B cell (primary cell): Measurements from ENCODE around the gene FRG1. TPM values are rescaled to one million over a fixed set of nuclear protein-coding genes. Genes with fewer than 3 reads are reported as not detected.
A peak's percentile ranks its signal among the peaks of the same experiment; 100 is the strongest.
"Not testable (repeated sequence)": the region's sequence is repeated elsewhere in the genome, so short reads cannot be mapped to it uniquely, and the experiment has no call there.

Experiments
- ATAC-seq: fragments of 200-7000 bp; cut with Tn5 transposase; one replicate; pipeline ENCODE4 v1.10.0; 2021; ENCODE audit warnings: low read depth, mild to moderate bottlenecking, moderate number of reproducible peaks, moderate library complexity
- CTCF ChIA-PET: fragments of 350-600 bp; sonication (Branson Sonifier 250); formaldehyde crosslinking; loops from one replicate; lab custom pipeline; 2021; ENCODE audit warnings: antibody characterized with exemption, inconsistent platforms; lab: Charles Lee
- POLR2A ChIA-PET: fragments of 350-600 bp; sonication (Branson Sonifier 250); formaldehyde crosslinking; loops from one replicate; lab custom pipeline; 2021; ENCODE audit warnings: antibody characterized with exemption; lab: Charles Lee
- DNase-seq: peaks from one replicate; pipeline ENCODE4 v3.0.0; 2013
- H2AFZ ChIP-seq: 2 replicates; pipeline ENCODE4 v1.6.1; 2012; ENCODE audit warnings: mild to moderate bottlenecking, low read depth, low read length; ENCODE audit not compliant: insufficient read depth, poor library complexity, severe bottlenecking
- H3K27ac ChIP-seq, 2 donors: 1 replicate in 1 of 2; 2 replicates in 1 of 2; pipeline ENCODE4 v1.5.1; 2012 to 2013; ENCODE audit warnings: low read length in 2 of 2, mild to moderate bottlenecking in 2 of 2, moderate library complexity in 1 of 2
- H3K27me3 ChIP-seq, 4 experiments: fragments of 200-600 bp in 1 of 4; sonication (generic) in 1 of 4; replicated peaks in 1 of 4; 1 replicate in 2 of 4; 2 replicates in 2 of 4; pipeline versions ENCODE4 v1.6.1 to v1.7.0; 2013 to 2016; ENCODE audit warnings: low read length in 3 of 4, mild to moderate bottlenecking in 2 of 4, mixed read lengths in 1 of 4, moderate library complexity in 1 of 4; ENCODE audit not compliant: insufficient read depth in 4 of 4, control insufficient read depth in 3 of 4; ENCODE audit errors: control extremely low read depth in 1 of 4
- H3K36me3 ChIP-seq, 2 experiments: replicated peaks in 1 of 2; 1 replicate in 1 of 2; 2 replicates in 1 of 2; pipeline versions ENCODE4 v1.6.1 to v1.7.1; 2013; ENCODE audit warnings: low read length in 1 of 2; ENCODE audit not compliant: insufficient read depth in 2 of 2, control insufficient read depth in 1 of 2; ENCODE audit errors: control extremely low read depth in 1 of 2, extremely low read depth in 1 of 2
- H3K4me1 ChIP-seq, 2 donors: fragments of 200-600 bp in 1 of 2; sonication (generic) in 1 of 2; 1 replicate in 1 of 2; 2 replicates in 1 of 2; pipeline versions ENCODE4 v1.5.1 to v1.6.1; 2013 to 2017; ENCODE audit warnings: low read length in 2 of 2; ENCODE audit not compliant: control insufficient read depth in 2 of 2, insufficient read depth in 2 of 2
- H3K4me2 ChIP-seq: replicated peaks from 2 replicates; pipeline ENCODE3; 2012; ENCODE audit warnings: mild to moderate bottlenecking, low read depth, low read length; ENCODE audit not compliant: poor library complexity, severe bottlenecking
- H3K4me3 ChIP-seq, 5 experiments: fragments of 200-600 bp in 1 of 5; sonication (generic) in 1 of 5; 1 replicate in 3 of 5; 2 replicates in 2 of 5; pipeline versions ENCODE4 v1.5.1 to v1.7.0; 2011 to 2016; ENCODE audit warnings: low read length in 4 of 5, mild to moderate bottlenecking in 4 of 5, low read depth in 2 of 5, control low read depth in 1 of 5, moderate library complexity in 1 of 5; ENCODE audit not compliant: insufficient read depth in 1 of 5; ENCODE audit errors: control extremely low read depth in 1 of 5, extremely low read depth in 1 of 5
- H3K79me2 ChIP-seq: fragments of 200-600 bp; sonication (generic); one replicate; pipeline ENCODE4 v1.6.0; 2016; ENCODE audit warnings: low read length; ENCODE audit not compliant: control insufficient read depth, insufficient read depth
- H3K9ac ChIP-seq: fragments of 200-600 bp; sonication (generic); 2 replicates; pipeline ENCODE4 v1.6.1; 2017; ENCODE audit warnings: mild to moderate bottlenecking, low read length, moderate library complexity
- H3K9me3 ChIP-seq, 3 donors: one replicate each; pipeline versions ENCODE4 v1.6.1 to v1.7.1; 2013; ENCODE audit warnings: low read length in 2 of 3; ENCODE audit not compliant: control insufficient read depth in 2 of 3, insufficient read depth in 1 of 3; ENCODE audit errors: control extremely low read depth in 1 of 3
- H4K20me1 ChIP-seq: 2 replicates; pipeline ENCODE4 v1.6.0; 2012; ENCODE audit warnings: mild to moderate bottlenecking, low read length; ENCODE audit not compliant: insufficient read depth, control insufficient read depth, poor library complexity, severe bottlenecking
- H3K27ac Mint-ChIP-seq: one replicate; pipeline ENCODE4 v1.8.0; 2021; ENCODE audit warnings: mixed read lengths
- H3K27me3 Mint-ChIP-seq: one replicate; pipeline ENCODE4 v1.8.0; 2021; ENCODE audit warnings: mixed read lengths
- H3K4me1 Mint-ChIP-seq: one replicate; pipeline ENCODE4 v1.8.0; 2021; ENCODE audit warnings: mixed read lengths
- H3K4me3 Mint-ChIP-seq: one replicate; pipeline ENCODE4 v1.8.0; 2021; ENCODE audit warnings: mixed read lengths
- H3K9me3 Mint-ChIP-seq: one replicate; pipeline ENCODE4 v1.8.0; 2022; ENCODE audit warnings: mixed read lengths; ENCODE audit not compliant: insufficient read depth
- CTCF ChIP-seq: fragments of 200-600 bp; IDR thresholded peaks from one replicate; pipeline ENCODE4 v1.8.0; 2022; ENCODE audit warnings: antibody characterized with exemption, mild to moderate bottlenecking
- EZH2 ChIP-seq: IDR thresholded peaks from 2 replicates; pipeline ENCODE4 v1.6.1; 2012; ENCODE audit warnings: borderline replicate concordance, low read depth, mild to moderate bottlenecking, moderate library complexity, low read length; ENCODE audit not compliant: insufficient read depth, poor library complexity, severe bottlenecking
- WGBS: methylation state at CpG from one replicate; pipeline ENCODE4 v1.1.5; 2013; ENCODE audit warnings: missing lambda C conversion rate; ENCODE audit not compliant: insufficient coverage; 5-methylcytosine and 5-hydroxymethylcytosine counted together
- intact Hi-C: fragments of 100-400 bp; cut with micrococcal nuclease; formaldehyde crosslinking; loops from one replicate; pipeline ENCODE4 v1.10.0; 2022
- polyA plus RNA-seq: library from polyadenylated mRNA; depleted of rRNA; stranded (reverse); fragments of >200 nt; gene quantifications from 2 replicates; pipeline ENCODE4 v1.2.3, GENCODE V29; 2012
- total RNA-seq, 2 donors: library from RNA; stranded (reverse); fragments of 120-200 nt in 1 of 2; gene quantifications; 1 replicate in 1 of 2; 2 replicates in 1 of 2; pipeline versions ENCODE4 v1.2.3 to v1.2.4, GENCODE V29; 2013 to 2022

FRG1 gene
- total and polyA plus RNA-seq, 2 donors (not counting 1 experiment from before 2014, with no cell fraction given), result 13.6 to 48.0 TPM

- H3K9me3 Mint-ChIP-seq, H2AFZ ChIP-seq, H4K20me1 ChIP-seq, H3K27ac ChIP-seq, H3K36me3 ChIP-seq, H3K4me3 ChIP-seq, H3K9me3 ChIP-seq, H3K4me1 ChIP-seq, H3K27ac Mint-ChIP-seq, H3K9ac ChIP-seq, ATAC-seq, POLR2A ChIA-PET, intact Hi-C loops, H3K79me2 ChIP-seq, H3K27me3 Mint-ChIP-seq, H3K4me1 Mint-ChIP-seq, H3K4me2 ChIP-seq, H3K27me3 ChIP-seq, H3K4me3 Mint-ChIP-seq: not testable (repeated sequence)
- 71% methylated on average over 4 of the region's 6 CpGs for WGBS
- TF ChIP-seq CTCF, result peak; percentile 71
- DNase-seq, result peak; percentile 56
- CTCF ChIA-PET, result interaction anchor here (1.6 kb wide), 1 partner anchor 12 kb away, joined by 6 read pairs; no protein-coding TSS in a partner anchor
Observed at GRCh38 chr4:189904420-189905027, 36.1 kb upstream of the FRG1 start.

DNA sequence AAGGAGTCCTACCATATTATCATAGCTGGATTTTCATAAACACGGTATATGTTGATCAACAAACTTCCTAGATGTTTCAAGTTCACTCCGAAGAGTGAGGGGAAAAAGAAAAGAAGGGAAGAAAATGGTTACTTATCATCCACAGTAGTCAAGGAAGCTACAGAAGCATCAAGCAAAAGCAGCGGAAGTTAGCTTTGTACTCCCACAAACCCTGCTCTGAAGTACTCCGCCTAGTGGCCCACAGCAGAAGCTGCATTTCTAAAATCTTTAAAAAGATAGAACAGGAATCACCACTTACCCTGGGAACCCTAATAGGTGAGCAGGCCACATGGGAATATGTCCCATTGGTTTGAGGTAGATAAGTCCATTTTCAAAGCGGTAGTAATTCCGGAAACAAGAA lies 28.5 kb upstream of the FRG1 start:
- intact Hi-C loops, result no loop called here
- H3K4me1 Mint-ChIP-seq, result no peaks in the 10 kb centered on the region
- ChIA-PET CTCF (interaction anchor here (1.2 kb wide), 1 partner anchor 12 kb away, joined by 3 read pairs; no protein-coding TSS in a partner anchor), POLR2A (no interaction called here)
- H3K4me3 Mint-ChIP-seq, result no peak overlapping the region
- TF ChIP-seq CTCF (peak; percentile 49), EZH2 (no peak)
- no peaks in the 10 kb centered on the region for H3K27me3 Mint-ChIP-seq
- no CpG with 5 or more reads among the region's 6 CpGs for WGBS
- no peaks in the 10 kb centered on the region for H3K4me1 ChIP-seq
- H3K79me2 ChIP-seq, result no peaks in the 10 kb centered on the region
- H3K9me3 Mint-ChIP-seq, result peaks cover 3% of the 10 kb centered on the region
- no peak overlapping the region for H3K4me3 ChIP-seq
- ATAC-seq (no peak), DNase-seq (no peak)
- no peak overlapping the region for H3K4me2 ChIP-seq
- H3K9ac ChIP-seq, result no peak overlapping the region
- H3K27ac ChIP-seq, result no peak overlapping the region
- H3K9me3 ChIP-seq, result peaks cover 0 to 7% (median 2%) of the 10 kb centered on the region in 3 donors
- H3K36me3 ChIP-seq, result no peaks in the 10 kb centered on the region
- H3K27me3 ChIP-seq, result no peaks in the 10 kb centered on the region
- no peak overlapping the region for H2AFZ ChIP-seq
- H4K20me1 ChIP-seq, result no peaks in the 10 kb centered on the region
- H3K27ac Mint-ChIP-seq, result no peak overlapping the region
